ENCODE measurements around the gene CTNNBIP1. TPM values are rescaled to one million over a fixed set of nuclear protein-coding genes. Genes with fewer than 3 reads are reported as not detected.

CTNNBIP1 gene
- total RNA-seq, 1 experiment from 2014 or later: 44.4 TPM

- Histone ChIP-seq H2BK12ac (ENCODE audit: insufficient read length, low read depth, low read length) (no peak overlapping the region), H3K56ac (ENCODE audit: insufficient read length, low read depth, low read length) (no peak overlapping the region), H3K4ac (ENCODE audit: low read depth, low read length) (no peak overlapping the region), H4K5ac (ENCODE audit: insufficient read length, low read depth, low read length) (no peak overlapping the region), H3T11ph (ENCODE audit: low read length) (no peak overlapping the region), H3K4me2 (ENCODE audit: insufficient read depth, insufficient read length, low read length) (no peak overlapping the region), H2BK5ac (ENCODE audit: insufficient read length, low read length) (no peak overlapping the region), H2BK15ac (ENCODE audit: low read depth, low read length) (no peak overlapping the region), H3K9ac (ENCODE audit: extremely low read depth, insufficient read length, low read length) (no peak overlapping the region), H2AFZ (ENCODE audit: low read length) (no peak overlapping the region), H3K27me3 (ENCODE audit: insufficient read depth, low read length) (no peaks in the 10 kb centered on the region), H3K23me2 (ENCODE audit: insufficient read length, low read depth, low read length, poor library complexity, severe bottlenecking) (no peaks in the 10 kb centered on the region), H2AK5ac (ENCODE audit: insufficient read length, low read length) (no peak overlapping the region), H3K79me1 (ENCODE audit: insufficient read depth, low read depth, low read length, poor library complexity, severe bottlenecking) (no peaks in the 10 kb centered on the region), H3K79me2 (ENCODE audit: insufficient read depth, low read length) (no peaks in the 10 kb centered on the region), H4K8ac (replicated peaks; ENCODE audit: insufficient read length, low read depth, low read length) (no peak overlapping the region), H4K91ac (ENCODE audit: insufficient read length, low read depth, low read length) (peak overlapping the region; percentile 18), H3K23ac (ENCODE audit: insufficient read length, low read depth, low read length) (no peak overlapping the region), H3K9me3 (ENCODE audit: control insufficient read depth, low read depth, low read length) (no peaks in the 10 kb centered on the region), H3K27ac (ENCODE audit: insufficient read length, low read depth, low read length) (no peak overlapping the region), H3K14ac (ENCODE audit: insufficient read depth, low read length) (no peak overlapping the region; the same call in 1 of the 2 replicates), H2BK20ac (ENCODE audit: low read depth, low read length, poor library complexity, severe bottlenecking) (no peak overlapping the region), H3K4me1 (ENCODE audit: insufficient read depth, low read length) (no peaks in the 10 kb centered on the region), H3K18ac (ENCODE audit: insufficient read length, low read depth, low read length) (no peak overlapping the region), H2BK120ac (ENCODE audit: low read depth, low read length, poor library complexity, severe bottlenecking) (no peak overlapping the region), H4K20me1 (ENCODE audit: control insufficient read depth, insufficient read depth, insufficient read length) (peaks cover 3% of the 10 kb centered on the region)
- no CpG with 5 or more reads among the region's 11 CpGs for WGBS (ENCODE audit: extremely low coverage, insufficient read length, low lambda C conversion rate)
- Mint-ChIP-seq H3K9me3 (no peaks in the 10 kb centered on the region), H3K4me3 (no peak overlapping the region), H3K36me3 (ENCODE audit: insufficient read depth in 1 of 3, low read depth in 3 of 3) (peaks cover 3 to 13% (median 7%) of the 10 kb centered on the region in 3 experiments; a peak in 3 of 7 replicates), H3K4me1 (peaks cover 11 to 25% of the 10 kb centered on the region in 2 experiments), H3K27ac (peak overlapping the region; percentile 34 to 83 (median 78); a peak in 6 of 7 replicates), H3K27me3 (ENCODE audit: low read depth) (no peaks in the 10 kb centered on the region)
- no peak for DNase-seq
- TF ChIP-seq CTCF (conservative IDR thresholded peaks at IDR 0.05): no peak
These were observed 26.3 kb downstream of the CTNNBIP1 start for GRCh38 chr1:9883585-9884449.
